ENCODE measurements around the gene AKNA. TPM values are rescaled to one million over a fixed set of nuclear protein-coding genes. Genes with fewer than 3 reads are reported as not detected.

The AKNA gene
- total and polyA plus RNA-seq, 2 donors (not counting 1 experiment from before 2014, with no cell fraction given), result 178 to 407 TPM

- ChIA-PET CTCF (interaction anchor here (1.0 to 7.5 kb wide), 3 partner anchors 22 to 41 kb away, joined by 3 to 41 read pairs (median 10); partner anchors contain the start of gene AKNA), POLR2A (interaction anchor here (1.2 to 1.7 kb wide), 5 partner anchors 23 to 48 kb away, joined by 3 to 9 read pairs (median 5); partner anchors contain the start of gene AKNA)
- Mint-ChIP-seq H3K27me3 (no peaks in the 10 kb centered on the region), H3K27ac (peak overlapping the region; percentile 97), H3K4me1 (peaks cover 42% of the 10 kb centered on the region), H3K4me3 (peak overlapping the region; percentile 83), H3K9me3 (ENCODE audit: insufficient read depth) (no peaks in the 10 kb centered on the region)
- Histone ChIP-seq H4K20me1 (ENCODE audit: control insufficient read depth, insufficient read depth, low read length, poor library complexity, severe bottlenecking) (peaks cover 57% of the 10 kb centered on the region), H3K27me3 (replicated peaks in 1 of 4; ENCODE audit: control extremely low read depth in 1 of 4, control insufficient read depth in 3 of 4, insufficient read depth in 4 of 4, low read length in 3 of 4) (no peaks in the 10 kb centered on the region), H3K27ac (ENCODE audit: low read length in 2 of 2) (peak overlapping the region; percentile 68 to 80), H3K9ac (ENCODE audit: low read length) (peak overlapping the region; percentile 8), H3K4me2 (replicated peaks; ENCODE audit: low read depth, low read length, poor library complexity, severe bottlenecking) (peak overlapping the region; percentile 53), H3K79me2 (ENCODE audit: control insufficient read depth, insufficient read depth, low read length) (peaks cover 39% of the 10 kb centered on the region), H2AFZ (ENCODE audit: insufficient read depth, low read depth, low read length, poor library complexity, severe bottlenecking) (no peak overlapping the region), H3K36me3 (replicated peaks in 1 of 2; ENCODE audit: control extremely low read depth in 1 of 2, control insufficient read depth in 1 of 2, extremely low read depth in 1 of 2, insufficient read depth in 2 of 2, low read length in 1 of 2) (peaks cover 4 to 92% of the 10 kb centered on the region in 2 experiments), H3K4me1 (ENCODE audit: control insufficient read depth in 2 of 2, insufficient read depth in 2 of 2, low read length in 2 of 2) (peaks cover 26 to 36% of the 10 kb centered on the region in 2 donors), H3K9me3 (ENCODE audit: control extremely low read depth in 1 of 3, control insufficient read depth in 2 of 3, insufficient read depth in 1 of 3, low read length in 2 of 3) (no peaks in the 10 kb centered on the region), H3K4me3 (ENCODE audit: control extremely low read depth in 1 of 5, extremely low read depth in 1 of 5, insufficient read depth in 1 of 5, low read depth in 2 of 5, low read length in 4 of 5) (no peak overlapping the region)
- TF ChIP-seq EZH2 (IDR thresholded peaks at IDR 0.05; ENCODE audit: borderline replicate concordance, insufficient read depth, low read depth, low read length, poor library complexity, severe bottlenecking) (no peak), CTCF (IDR thresholded peaks at IDR 0.05) (no peak)
- intact Hi-C loops (cut with micrococcal nuclease), result loop anchor here (1.0 kb wide), 6 partner anchors 11 to 101 kb away; no protein-coding TSS in a partner anchor
- no peak for DNase-seq
- WGBS (ENCODE audit: insufficient coverage), result 95% methylated on average over 8 of the region's 10 CpGs
- no peak for ATAC-seq (ENCODE audit: low read depth)
Observed at GRCh38 chr9:114349713-114350480, 37.9 kb downstream of the AKNA start.
